ENCODE results near the gene PIP5K1B.
A peak's percentile ranks its signal among the peaks of the same experiment; 100 is the strongest.

Gene PIP5K1B

GRCh38 chr9:68779558-68780379 is 74.7 kb downstream of the PIP5K1B start:
- DNase-seq = peak; percentile 90

- DNase-seq = no peak
Observed at GRCh38 chr9:68780380-68780712, 75.3 kb downstream of the PIP5K1B start.

- DNase-seq = no peak
Observed at GRCh38 chr9:68780720-68781119, 75.7 kb downstream of the PIP5K1B start.

- no peak for DNase-seq
Observed at GRCh38 chr9:68781928-68782327, 76.9 kb downstream of the PIP5K1B start.

GRCh38 chr9:68782546-68782945 is 77.5 kb downstream of the PIP5K1B start:
- DNase-seq = no peak

- no peak for DNase-seq
Observed at GRCh38 chr9:68785965-68786364, 80.9 kb downstream of the PIP5K1B start.

GRCh38 chr9:68791169-68791568 is 86.1 kb downstream of the PIP5K1B start:
- DNase-seq = no peak

- no peak for DNase-seq
Observed at GRCh38 chr9:68793605-68794343, 88.7 kb downstream of the PIP5K1B start.

GRCh38 chr9:68794898-68795297 is 89.9 kb downstream of the PIP5K1B start:
- no peak for DNase-seq

GRCh38 chr9:68795411-68795810 is 90.4 kb downstream of the PIP5K1B start:
- no peak for DNase-seq

- DNase-seq = no peak
Observed at GRCh38 chr9:68797116-68797515, 92.1 kb downstream of the PIP5K1B start.

- no peak for DNase-seq
Observed at GRCh38 chr9:68798423-68798822, 93.4 kb downstream of the PIP5K1B start.

- no peak for DNase-seq
Observed at GRCh38 chr9:68800836-68801235, 95.8 kb downstream of the PIP5K1B start.

- DNase-seq = no peak
Observed at GRCh38 chr9:68802525-68803015, 97.5 kb downstream of the PIP5K1B start.

GRCh38 chr9:68804911-68805889 is 100.2 kb downstream of the PIP5K1B start:
- DNase-seq = no peak

- no peak for DNase-seq
Observed at GRCh38 chr9:68805890-68806517, 101.0 kb downstream of the PIP5K1B start.

GRCh38 chr9:68808338-68808890 is 103.4 kb downstream of the PIP5K1B start:
- DNase-seq = no peak

- DNase-seq = no peak
Observed at GRCh38 chr9:68817079-68817875, 112.2 kb downstream of the PIP5K1B start.

GRCh38 chr9:68819065-68819464 is 114.0 kb downstream of the PIP5K1B start:
- no peak for DNase-seq

GRCh38 chr9:68821911-68822310 is 116.9 kb downstream of the PIP5K1B start:
- DNase-seq = no peak

- DNase-seq = no peak
Observed at GRCh38 chr9:68822596-68823165, 117.6 kb downstream of the PIP5K1B start.
